NCI-H2171 treated with DMSO at 0.1 percent for 48 hours (cell line): Measurements from ENCODE around the gene EDEM3.
"Not testable (repeated sequence)": the region's sequence is repeated elsewhere in the genome, so short reads cannot be mapped to it uniquely, and the experiment has no call there.

Source experiments
- DNase-seq: peaks from one replicate; lab custom pipeline; 2025; lab: John Stamatoyannopoulos, UW

Gene EDEM3

GRCh38 chr1:184754476-184755225 is at the start of gene EDEM3:
EDEM3 (minus strand) TSS chr1:184754858; CDS start chr1:184754646, 212 bp downstream.
- peak; percentile 99 for DNase-seq

GRCh38 chr1:184804220-184804619 is 49.6 kb upstream of the EDEM3 start:
- no peak for DNase-seq

DNA sequence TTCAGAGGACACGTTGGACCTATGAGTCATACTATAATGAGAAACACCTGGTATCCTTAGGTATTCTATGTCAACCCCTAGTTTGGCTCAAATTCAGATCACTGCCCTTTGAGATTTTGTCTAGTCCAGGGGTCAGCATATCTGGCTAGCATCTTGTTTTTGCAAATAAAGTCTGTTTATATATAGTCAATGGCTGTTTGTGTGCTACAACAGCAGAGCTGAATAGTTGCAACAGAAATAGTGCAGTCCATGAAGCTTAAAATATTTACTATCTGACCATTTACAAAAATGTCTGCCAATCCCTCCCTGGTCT is 48.5 kb upstream of the EDEM3 start:
- no peak for DNase-seq

DNA sequence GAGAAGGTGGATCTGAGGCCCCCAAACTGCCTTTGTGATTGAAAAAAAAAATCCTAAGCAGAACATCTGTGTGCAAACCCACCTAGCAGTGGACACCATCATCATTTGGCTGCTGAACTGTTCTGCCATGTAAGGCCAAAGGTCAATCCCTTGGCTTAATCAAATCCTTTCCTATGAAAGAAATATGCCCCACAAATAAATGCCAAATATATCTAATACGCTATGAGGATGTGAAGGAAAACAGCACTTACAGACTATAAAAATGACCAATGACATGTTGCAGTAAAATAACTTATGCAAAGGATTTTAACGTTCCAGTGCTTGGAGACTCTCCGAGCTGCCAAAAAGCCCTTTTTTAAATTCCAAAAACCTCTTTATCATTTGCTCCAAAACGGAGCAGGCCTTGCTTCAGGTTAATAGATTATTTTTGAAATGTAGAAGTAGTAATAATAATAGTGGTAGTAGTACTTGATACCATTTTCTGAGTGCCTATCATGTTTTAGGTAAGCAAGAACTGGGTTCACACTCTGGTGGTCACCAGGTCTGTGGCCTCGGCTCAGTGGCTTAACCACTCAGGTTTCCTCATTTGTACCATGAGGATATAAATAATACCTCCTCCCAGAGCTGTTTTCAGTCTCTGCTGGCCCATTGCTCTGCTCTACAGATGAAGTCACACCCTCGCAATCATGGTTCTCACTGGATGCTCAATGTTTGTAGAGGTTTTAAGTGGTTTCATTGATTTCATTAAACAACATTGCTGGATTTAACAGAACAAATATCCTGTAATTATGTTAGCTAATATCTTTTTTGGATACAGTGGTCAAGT is 47.9 kb upstream of the EDEM3 start:
- DNase-seq, result no peak

DNA sequence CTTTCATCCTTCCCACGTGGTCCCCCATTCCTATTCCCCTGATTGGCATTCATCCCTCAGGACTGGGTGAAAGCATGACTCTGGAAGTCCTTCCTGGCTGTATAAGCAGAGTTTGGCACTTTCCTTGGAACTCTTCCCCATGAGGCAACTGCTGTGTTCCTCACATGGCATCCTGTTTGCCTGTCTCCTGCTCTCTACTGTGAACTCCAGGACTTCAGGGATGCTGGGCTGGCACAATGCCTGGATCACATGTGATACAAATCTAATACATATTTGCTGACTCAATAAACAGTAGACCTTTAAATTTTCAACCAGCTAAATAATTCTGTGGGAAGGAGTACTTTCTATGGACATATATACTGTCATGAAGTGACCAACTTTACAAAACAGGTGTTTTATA is 46.8 kb upstream of the EDEM3 start:
- DNase-seq, result no peak

GRCh38 chr1:184800876-184801275 is 46.2 kb upstream of the EDEM3 start:
- no peak for DNase-seq

GRCh38 chr1:184793967-184794366 is 39.3 kb upstream of the EDEM3 start:
- no peak for DNase-seq

DNA sequence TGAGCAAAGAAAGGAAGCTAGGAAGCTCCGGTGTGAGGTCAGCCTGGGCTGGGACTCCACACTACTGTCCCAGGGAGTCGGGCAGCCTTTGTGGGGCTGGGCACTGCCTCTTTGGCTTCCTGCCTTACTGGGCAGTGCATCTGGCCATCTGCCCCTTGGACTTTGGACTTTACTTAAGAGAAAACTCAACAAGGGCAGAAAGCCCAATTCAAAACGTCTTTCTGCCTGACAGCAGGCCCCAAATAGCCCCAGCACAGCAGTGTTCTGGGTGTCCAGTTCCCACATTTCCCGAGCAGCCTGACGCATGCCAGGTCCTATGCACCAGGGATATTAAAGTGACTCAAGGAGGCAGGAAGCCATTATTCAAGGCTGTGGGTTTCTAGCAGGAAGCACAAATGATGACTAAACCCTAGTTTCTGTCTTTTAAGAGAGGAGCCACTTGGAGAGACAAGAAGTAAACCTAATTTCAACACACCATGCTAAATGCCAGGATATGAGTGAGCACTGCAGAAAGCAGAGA is 37.9 kb upstream of the EDEM3 start:
- DNase-seq, result no peak

- no peak for DNase-seq
Measured at GRCh38 chr1:184791550-184791900, 36.9 kb upstream of the EDEM3 start.

- peak; percentile 74 for DNase-seq
Measured at GRCh38 chr1:184790642-184791549, 36.2 kb upstream of the EDEM3 start.

GRCh38 chr1:184789884-184790283 is 35.2 kb upstream of the EDEM3 start:
- DNase-seq, result peak; percentile 27

DNA sequence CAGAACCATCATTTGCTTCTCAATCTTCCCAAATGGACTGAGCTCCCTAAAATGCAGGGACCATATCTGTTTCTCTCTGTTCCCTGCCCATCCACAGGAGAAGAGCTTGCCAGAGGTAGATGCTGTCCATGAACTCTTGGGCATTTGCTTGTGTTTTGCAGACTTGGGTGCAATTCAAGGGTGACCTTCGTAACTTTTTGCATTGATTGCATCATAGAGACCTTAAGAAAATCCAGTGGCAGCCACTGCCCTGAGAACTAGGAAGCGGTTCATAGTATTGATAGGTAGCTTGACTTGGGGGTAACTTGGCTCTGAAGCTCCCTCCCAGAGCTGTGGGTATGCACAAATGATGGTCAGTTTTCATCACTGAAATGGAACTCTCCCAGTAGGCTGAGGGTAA is 34.3 kb upstream of the EDEM3 start:
- no peak for DNase-seq

DNA sequence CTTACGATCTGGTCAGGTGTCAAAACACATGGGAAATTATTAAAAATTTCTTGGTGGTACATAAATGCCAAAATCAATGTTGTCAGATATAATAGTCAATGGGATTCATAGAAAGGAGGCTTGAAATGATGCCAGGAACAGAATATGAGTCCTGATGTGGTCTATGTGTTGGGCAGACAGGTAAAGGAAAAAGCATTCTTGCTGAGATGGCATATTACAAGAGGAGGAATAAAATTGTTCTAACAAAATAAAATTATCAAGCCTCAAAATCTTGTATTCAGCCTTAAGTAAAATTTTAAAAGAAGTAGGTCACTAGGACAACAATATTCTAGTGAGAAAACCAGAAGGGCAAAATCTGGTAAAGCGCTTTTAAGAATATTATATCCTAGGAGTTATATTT is 30.9 kb upstream of the EDEM3 start:
- no peak for DNase-seq

- not testable (repeated sequence) for DNase-seq
Measured at GRCh38 chr1:184783723-184784122, 29.1 kb upstream of the EDEM3 start.

DNA sequence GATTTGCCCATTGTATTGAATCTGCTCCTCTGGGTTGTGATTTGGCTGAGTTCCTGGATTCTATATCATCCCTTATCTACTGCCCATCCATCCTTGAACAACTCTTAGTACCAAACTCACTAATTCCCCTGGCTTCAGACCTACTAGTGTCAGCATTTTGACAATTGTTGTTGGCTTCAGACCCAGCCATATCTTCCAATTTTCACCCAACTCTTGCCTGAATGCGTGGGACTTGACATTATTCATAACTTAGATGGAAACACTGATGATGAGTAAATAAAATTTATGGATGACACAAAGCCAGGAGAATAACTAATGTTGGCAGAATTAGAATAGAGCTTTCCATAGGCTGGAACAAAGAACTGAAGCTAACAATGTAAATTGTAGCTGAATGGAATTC is 27.3 kb upstream of the EDEM3 start:
- no peak for DNase-seq

DNA sequence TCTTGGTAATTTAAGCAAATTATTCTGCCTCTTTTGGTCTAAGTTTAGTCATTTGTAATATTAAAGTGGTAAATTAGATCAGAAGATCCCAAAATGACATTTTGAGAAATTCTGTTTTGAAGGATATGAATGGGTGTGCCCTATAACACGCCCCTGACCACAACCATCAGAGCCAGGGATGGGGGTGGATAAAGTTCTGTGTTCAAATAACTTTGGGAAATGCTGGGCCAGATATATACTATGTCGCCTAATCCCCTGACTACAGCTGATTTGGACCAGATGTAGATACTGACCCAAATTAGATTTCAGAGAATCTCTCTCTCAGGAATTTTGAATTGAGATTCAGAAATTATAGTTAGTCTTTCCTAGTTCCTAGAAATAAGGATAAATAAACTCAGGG is 21.2 kb upstream of the EDEM3 start:
- no peak for DNase-seq

- DNase-seq, result no peak
Measured at GRCh38 chr1:184775329-184775728, 20.7 kb upstream of the EDEM3 start.

- DNase-seq, result no peak
Measured at GRCh38 chr1:184773762-184774320, 19.2 kb upstream of the EDEM3 start.

DNA sequence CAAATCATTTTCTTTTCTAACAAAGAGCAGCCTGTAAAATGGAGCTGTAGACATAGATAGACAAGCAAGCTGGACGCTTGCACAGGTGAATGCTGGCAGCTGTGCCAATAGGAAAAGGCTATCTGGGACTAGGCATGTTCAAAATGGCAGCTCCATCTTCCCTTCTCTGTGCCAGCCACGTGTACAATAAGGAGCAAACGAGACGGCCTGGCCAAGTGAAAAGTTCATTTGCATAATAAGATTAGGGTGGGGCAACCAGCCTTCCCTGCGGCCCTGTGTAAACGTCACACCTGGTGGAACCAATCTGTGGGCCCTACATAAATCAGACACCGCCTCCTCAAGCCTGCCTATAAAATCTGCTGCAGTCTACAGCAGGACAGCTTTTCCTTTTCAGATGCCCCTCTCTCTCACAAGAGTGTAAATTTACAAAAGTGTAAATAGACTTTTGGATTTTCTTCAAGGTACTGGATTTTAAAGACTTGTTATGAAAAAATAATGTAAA is 16.6 kb upstream of the EDEM3 start:
- peak; percentile 11 for DNase-seq

- DNase-seq, result no peak
Measured at GRCh38 chr1:184770181-184770979, 15.7 kb upstream of the EDEM3 start.

GRCh38 chr1:184769241-184769640 is 14.6 kb upstream of the EDEM3 start:
- DNase-seq, result no peak
